ENCODE data around the gene ZNF564. TPM values are rescaled to one million over a fixed set of nuclear protein-coding genes. Genes with fewer than 3 reads are reported as not detected.
"Not testable (repeated sequence)": the region's sequence is repeated elsewhere in the genome, so short reads cannot be mapped to it uniquely, and the experiment has no call there.

Gene ZNF564
- total RNA-seq, 2 experiments from 2014 or later = 6.2 to 7.4 TPM

DNA sequence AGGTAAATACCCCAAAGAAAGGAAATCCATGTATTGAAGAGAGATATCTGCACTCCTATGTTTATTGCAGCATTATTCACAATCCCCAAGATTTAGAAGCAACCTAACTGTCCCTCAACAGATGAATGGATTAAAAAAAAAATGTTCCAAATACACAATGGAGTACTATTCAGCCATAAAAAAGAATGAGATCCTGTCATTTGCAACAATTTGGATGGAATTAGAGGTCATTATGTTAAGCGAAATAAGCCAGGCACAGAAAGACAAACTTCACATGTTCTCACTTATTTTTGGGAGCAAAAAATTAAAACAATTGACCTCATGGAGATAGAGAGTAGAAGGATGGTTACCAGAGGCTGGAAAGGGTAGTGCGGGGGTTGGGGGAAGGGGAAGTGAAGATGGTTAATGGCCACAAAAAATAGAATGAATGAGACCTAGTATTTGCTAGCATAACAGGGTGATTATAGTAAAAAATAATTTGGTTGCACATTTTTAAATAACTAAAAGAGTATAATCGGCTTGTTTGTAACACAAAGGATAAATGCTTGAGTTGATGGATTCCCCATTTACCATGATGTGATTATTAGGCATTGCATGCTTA, 56.9 kb downstream of the ZNF564 start:
- intact Hi-C loops (cut with micrococcal nuclease) = no loop called here
- peaks cover 2% of the 10 kb centered on the region for H3K36me3 Mint-ChIP-seq (ENCODE audit: low read depth)
- DNase-seq = no peak

DNA sequence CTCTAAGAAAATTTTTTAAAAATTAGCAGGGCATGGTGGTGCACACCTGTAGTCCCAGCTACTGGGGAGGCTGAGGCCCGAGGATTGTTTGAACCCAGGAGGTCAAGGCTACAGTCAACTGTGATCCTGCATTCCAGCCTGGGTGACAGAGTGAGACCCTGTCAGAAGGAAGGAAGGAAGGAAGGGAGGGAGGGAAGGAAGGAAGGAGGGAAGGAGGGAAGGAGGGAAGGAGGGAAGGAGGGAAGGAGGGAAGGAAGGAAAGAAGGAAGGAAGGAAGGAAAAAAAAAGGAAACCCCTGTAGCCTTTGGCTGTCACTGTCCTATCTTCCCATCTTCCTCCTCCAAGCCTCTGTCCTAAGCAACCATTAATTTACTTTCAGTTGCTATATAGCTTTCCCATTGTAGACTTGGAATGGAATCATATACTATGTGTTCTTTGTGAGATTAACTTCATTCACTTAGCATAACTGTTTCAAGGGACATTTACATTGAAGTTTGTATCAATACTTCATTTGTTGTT, 65.0 kb downstream of the ZNF564 start:
- ATAC-seq; intact Hi-C loops (cut with micrococcal nuclease); H3K9me3 Mint-ChIP-seq; DNase-seq; H3K27ac Mint-ChIP-seq; H3K4me3 Mint-ChIP-seq; H3K36me3 Mint-ChIP-seq (ENCODE audit: low read depth); H3K27me3 Mint-ChIP-seq: not testable (repeated sequence)
- CTCF ChIA-PET = interaction anchor here (1.3 kb wide), 1 partner anchor 563 kb away, joined by 3 read pairs; no protein-coding TSS in a partner anchor
- POLR2A ChIA-PET = interaction anchor here (1.0 kb wide), 2 partner anchors 9 to 10 kb away, joined by 3 read pairs; no protein-coding TSS in a partner anchor
- peaks cover 28% of the 10 kb centered on the region for H3K4me1 Mint-ChIP-seq (ENCODE audit: low read depth)

More for the DNA sequence above, 56.9 kb downstream of the ZNF564 start:
- Mint-ChIP-seq H3K9me3 (peaks cover 6% of the 10 kb centered on the region), H3K4me1 (ENCODE audit: low read depth) (peaks cover 21% of the 10 kb centered on the region), H3K27ac (peak overlapping the region; percentile 39), H3K4me3 (peak overlapping the region; percentile 55), H3K27me3 (no peaks in the 10 kb centered on the region)
- no peak for ATAC-seq
- ChIA-PET CTCF (interaction anchor here (0.5 to 1.6 kb wide), 9 partner anchors 9 to 697 kb away, joined by 3 to 6 read pairs (median 3); partner anchors contain the start of gene ZNF709), POLR2A (interaction anchor here (0.6 to 1.3 kb wide), 6 partner anchors 38 to 441 kb away, joined by 3 to 7 read pairs (median 3); partner anchors contain the start of gene ZNF563)
- TF ChIP-seq, protein P1, sequence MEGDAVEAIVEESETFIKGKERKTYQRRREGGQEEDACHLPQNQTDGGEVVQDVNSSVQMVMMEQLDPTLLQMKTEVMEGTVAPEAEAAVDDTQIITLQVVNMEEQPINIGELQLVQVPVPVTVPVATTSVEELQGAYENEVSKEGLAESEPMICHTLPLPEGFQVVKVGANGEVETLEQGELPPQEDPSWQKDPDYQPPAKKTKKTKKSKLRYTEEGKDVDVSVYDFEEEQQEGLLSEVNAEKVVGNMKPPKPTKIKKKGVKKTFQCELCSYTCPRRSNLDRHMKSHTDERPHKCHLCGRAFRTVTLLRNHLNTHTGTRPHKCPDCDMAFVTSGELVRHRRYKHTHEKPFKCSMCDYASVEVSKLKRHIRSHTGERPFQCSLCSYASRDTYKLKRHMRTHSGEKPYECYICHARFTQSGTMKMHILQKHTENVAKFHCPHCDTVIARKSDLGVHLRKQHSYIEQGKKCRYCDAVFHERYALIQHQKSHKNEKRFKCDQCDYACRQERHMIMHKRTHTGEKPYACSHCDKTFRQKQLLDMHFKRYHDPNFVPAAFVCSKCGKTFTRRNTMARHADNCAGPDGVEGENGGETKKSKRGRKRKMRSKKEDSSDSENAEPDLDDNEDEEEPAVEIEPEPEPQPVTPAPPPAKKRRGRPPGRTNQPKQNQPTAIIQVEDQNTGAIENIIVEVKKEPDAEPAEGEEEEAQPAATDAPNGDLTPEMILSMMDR (IDR thresholded peaks at IDR 0.05) = no peak

DNA sequence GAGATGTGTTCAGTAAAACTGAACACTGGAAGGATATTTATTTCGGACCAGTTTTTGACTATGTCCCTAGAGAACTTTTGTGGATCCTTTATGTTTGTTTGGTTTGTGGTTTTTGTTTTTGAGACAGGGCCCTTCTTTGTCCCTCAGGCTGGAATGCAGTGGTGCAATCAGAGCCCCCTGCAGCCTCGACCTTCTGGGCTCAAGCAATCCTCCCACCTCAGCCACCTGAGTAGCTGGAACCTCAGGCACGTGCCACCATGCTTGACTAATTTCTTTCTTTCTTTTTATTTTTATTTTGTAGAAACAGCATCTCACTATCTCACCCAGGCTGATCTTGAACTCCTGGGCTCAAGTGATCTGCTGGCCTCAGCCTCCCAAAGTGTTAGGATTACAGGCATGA, 65.7 kb downstream of the ZNF564 start:
- Mint-ChIP-seq H3K9me3 (no peaks in the 10 kb centered on the region), H3K4me1 (ENCODE audit: low read depth) (peaks cover 28% of the 10 kb centered on the region), H3K27ac (no peak overlapping the region), H3K36me3 (ENCODE audit: low read depth) (no peaks in the 10 kb centered on the region), H3K4me3 (peak overlapping the region; percentile 89), H3K27me3 (no peaks in the 10 kb centered on the region)
- POLR2A ChIA-PET = interaction anchor here (1.0 kb wide), 1 partner anchor 10 kb away, joined by 3 read pairs; no protein-coding TSS in a partner anchor
- DNase-seq = no peak
- intact Hi-C loops (cut with micrococcal nuclease) = no loop called here
- ATAC-seq = no peak
- CTCF ChIA-PET = interaction anchor here (1.4 kb wide), 1 partner anchor 10 kb away, joined by 6 read pairs; no protein-coding TSS in a partner anchor
- TF ChIP-seq, protein P1 (IDR thresholded peaks at IDR 0.05) = no peak

DNA sequence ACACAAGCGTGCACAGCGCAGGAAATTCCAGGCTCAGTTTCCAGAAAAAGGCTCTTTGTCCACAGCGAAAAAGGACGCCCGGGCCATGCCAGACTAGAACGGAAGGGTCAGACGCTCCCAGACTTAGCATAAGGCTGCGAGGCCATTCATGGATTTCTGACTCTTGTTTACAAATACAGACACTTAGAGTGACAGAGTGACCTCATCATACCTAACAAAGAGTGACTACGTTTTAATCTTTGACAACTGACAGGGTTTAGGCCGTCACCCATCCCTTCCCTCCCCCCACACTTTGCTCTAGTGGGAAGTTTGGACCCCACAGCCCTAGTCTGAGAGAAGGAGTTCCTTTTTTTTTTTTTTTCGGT, 66.2 kb downstream of the ZNF564 start:
- TF ChIP-seq, protein P1 (IDR thresholded peaks at IDR 0.05) = no peak
- Mint-ChIP-seq H3K27ac (peak overlapping the region; percentile 85), H3K4me1 (ENCODE audit: low read depth) (peaks cover 28% of the 10 kb centered on the region), H3K4me3 (peak overlapping the region; percentile 89), H3K36me3 (ENCODE audit: low read depth) (no peaks in the 10 kb centered on the region), H3K27me3 (no peaks in the 10 kb centered on the region), H3K9me3 (no peaks in the 10 kb centered on the region)
- intact Hi-C loops (cut with micrococcal nuclease) = no loop called here
- ChIA-PET CTCF (interaction anchor here (1.4 kb wide), 1 partner anchor 10 kb away, joined by 6 read pairs; no protein-coding TSS in a partner anchor), POLR2A (interaction anchor here (0.9 to 1.2 kb wide), 3 partner anchors 11 to 131 kb away, joined by 3 to 6 read pairs (median 4); no protein-coding TSS in a partner anchor)
- ATAC-seq (peak; percentile 38), DNase-seq (no peak)

DNA sequence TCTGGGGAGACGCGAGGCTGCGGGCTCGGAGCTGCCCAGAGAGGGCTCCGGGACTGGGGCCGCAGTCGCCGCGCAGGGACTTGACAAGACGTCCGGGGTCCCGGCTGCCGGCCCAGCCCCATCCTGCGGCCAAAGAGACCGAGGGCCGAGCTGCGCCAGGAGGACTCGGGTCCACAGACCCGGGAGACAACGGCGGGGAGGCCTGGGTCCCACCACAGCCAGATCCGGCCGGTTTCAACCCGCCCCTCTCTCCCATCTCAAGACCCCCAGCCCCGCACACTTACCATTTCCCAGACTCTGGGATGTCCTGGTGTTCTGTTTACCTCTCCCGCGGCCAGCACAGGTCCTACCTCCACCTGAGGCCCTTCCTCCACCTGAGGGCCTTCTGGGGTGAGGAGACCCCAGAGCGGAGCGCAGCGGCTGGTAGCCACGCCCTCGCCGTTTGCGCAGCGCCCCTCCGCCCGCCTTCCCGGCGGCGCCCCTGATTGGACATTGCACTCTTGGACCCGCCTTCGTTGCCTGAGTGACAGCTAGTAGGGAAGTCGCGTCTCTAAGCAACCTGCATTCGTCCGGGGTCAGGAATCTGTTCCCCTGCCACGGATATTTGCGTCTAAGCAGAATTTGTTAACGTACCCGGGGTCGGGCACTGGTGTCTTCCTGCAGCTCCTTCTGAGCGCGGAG, 66.8 kb downstream of the ZNF564 start, which contains the start of gene ZNF709:
Gene ZNF709 (minus strand): TSS at position 446 of the 681 bp plus-strand sequence. CDS start 159 bp downstream, at position 287.
- CTCF ChIA-PET = interaction anchor here (1.4 kb wide), 1 partner anchor 11 kb away, joined by 6 read pairs; no protein-coding TSS in a partner anchor
- peak within 1 kb of the TSS; percentile 85 for H3K27ac Mint-ChIP-seq

More for the DNA sequence above, 66.8 kb downstream of the ZNF564 start, which contains the start of gene ZNF709:
- H3K4me1 Mint-ChIP-seq (ENCODE audit: low read depth) = peaks cover 31% of the 10 kb centered on the region
- ATAC-seq (peak; percentile 99), DNase-seq (peak; percentile 92)
- H3K27me3 Mint-ChIP-seq = no peaks in the 10 kb centered on the region
- TF ChIP-seq, protein P1 (IDR thresholded peaks at IDR 0.05) = no peak
- intact Hi-C loops (cut with micrococcal nuclease) = no loop called here
- H3K4me3 Mint-ChIP-seq = peak within 1 kb of the TSS; percentile 89
- no peaks in the 10 kb centered on the region for H3K36me3 Mint-ChIP-seq (ENCODE audit: low read depth)
- no peaks in the 10 kb centered on the region for H3K9me3 Mint-ChIP-seq
- POLR2A ChIA-PET = interaction anchor here (0.9 to 1.2 kb wide), 3 partner anchors 11 to 151 kb away, joined by 3 to 6 read pairs (median 4); partner anchors contain the start of gene ZNF563
